ENCODE measurements around the gene HCRTR2.
"Not testable (repeated sequence)": the region's sequence is repeated elsewhere in the genome, so short reads cannot be mapped to it uniquely, and the experiment has no call there.

HCRTR2 gene

GRCh38 chr6:55174211-55175026 lies at the start of gene HCRTR2:
TSS of gene HCRTR2 (plus strand) at chr6:55174515. CDS start at chr6:55174588, 73 bp downstream.
- FAIRE-seq = no peak
- DNase-seq (ENCODE audit: insufficient read length, low spot score) = no peak

- DNase-seq (ENCODE audit: insufficient read length, low spot score) (no peak), FAIRE-seq (no peak)
Observed at GRCh38 chr6:55130806-55131324, 43.5 kb upstream of the HCRTR2 start.

GRCh38 chr6:55131616-55132015 lies 42.7 kb upstream of the HCRTR2 start:
- FAIRE-seq (no peak), DNase-seq (ENCODE audit: insufficient read length, low spot score) (no peak)

DNA sequence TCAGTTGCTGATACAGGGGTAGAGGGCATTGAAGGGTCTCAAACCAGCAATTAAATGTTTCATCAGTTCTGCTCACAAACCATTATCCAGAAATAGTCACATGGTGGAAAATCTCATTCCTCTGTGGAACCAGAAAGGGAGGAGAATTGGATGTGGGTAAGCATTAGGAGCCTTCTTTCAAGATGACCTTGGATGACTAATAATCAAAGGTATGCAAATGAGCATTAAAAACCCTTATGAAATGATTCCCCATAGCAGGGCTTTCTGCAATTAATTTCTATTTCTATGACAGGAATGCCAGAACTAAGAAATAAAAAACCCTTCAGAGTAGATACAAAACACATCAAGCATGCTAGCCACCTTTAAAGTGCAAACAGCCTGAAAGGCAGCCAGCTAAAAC lies 37.4 kb upstream of the HCRTR2 start:
- no peak for DNase-seq (ENCODE audit: insufficient read length, low spot score)

DNA sequence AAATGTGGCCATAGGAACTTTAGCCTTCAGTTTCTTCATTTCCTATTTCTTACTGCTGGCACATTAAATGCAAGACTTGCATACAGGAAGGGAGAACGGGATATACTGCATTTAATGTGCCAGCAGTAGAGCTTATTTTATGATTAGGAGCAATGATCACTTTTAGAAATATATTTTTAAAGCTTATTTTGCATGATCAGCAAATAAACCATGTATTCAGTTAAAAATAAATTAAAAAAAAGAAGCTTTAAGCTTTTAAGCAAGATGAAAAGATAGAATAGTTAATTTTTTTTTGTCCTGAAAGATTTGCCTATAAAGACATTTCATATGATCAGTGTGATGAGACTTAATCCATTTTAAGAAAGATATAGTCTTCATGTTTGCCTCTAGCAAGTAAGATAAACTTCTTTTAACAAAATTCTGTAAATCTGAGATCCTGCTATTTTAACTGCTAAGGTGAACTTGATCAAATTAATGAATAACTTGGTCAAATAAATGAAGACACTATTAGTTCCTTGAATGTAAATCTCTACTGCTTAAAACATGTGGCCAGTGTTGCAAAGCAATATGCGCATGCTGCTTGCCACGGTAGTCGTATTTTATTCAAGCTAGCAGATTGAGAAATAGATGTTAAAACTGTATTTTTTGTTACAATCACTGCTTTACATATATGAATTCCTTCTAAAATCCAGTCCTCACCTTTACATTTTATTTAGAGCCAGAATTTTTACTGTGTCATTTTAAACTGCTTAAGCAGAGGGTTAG lies 36.2 kb upstream of the HCRTR2 start:
- FAIRE-seq (no peak), DNase-seq (ENCODE audit: insufficient read length, low spot score) (no peak)

More for the DNA sequence above, 37.4 kb upstream of the HCRTR2 start:
- no peak for FAIRE-seq

DNA sequence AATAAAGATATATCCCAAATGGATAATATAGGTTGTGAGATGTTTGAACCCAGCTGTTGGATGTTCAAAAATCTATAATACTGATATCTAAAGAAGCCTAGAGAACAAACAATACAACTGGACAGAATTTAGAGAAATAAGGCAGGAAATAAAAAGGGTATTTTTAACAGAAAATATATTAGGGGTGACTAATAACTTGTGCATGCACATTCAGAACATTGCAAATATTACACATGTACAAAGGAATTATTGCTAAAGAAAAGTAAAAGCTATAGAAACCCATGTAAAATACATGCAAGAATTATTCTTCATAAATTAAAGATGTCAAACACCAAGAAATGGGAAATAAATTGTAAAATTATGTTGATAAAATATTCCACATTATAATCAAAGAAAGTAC lies 32.7 kb upstream of the HCRTR2 start:
- DNase-seq (ENCODE audit: insufficient read length, low spot score) (no peak), FAIRE-seq (no peak)

GRCh38 chr6:55142610-55143009 lies 31.7 kb upstream of the HCRTR2 start:
- DNase-seq (ENCODE audit: insufficient read length, low spot score) (no peak), FAIRE-seq (no peak)

DNA sequence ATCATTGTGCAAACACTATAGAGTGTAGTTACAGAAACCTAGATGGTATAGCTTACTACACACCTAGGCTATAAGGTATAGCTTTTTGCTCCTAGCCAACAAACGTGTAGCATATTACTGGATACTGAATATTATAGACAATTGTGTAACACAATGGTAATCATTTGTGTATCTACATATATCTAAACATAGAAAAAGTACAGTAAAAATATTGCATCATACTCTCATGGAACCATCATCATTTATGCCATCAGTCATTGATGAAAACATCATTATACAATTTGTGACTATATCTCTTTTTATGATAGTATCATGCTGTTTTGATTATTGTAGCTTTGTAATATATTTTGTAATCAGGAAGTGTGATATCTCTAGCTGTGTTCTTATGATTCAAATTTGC lies 21.0 kb upstream of the HCRTR2 start:
- FAIRE-seq = no peak
- no peak for DNase-seq (ENCODE audit: insufficient read length, low spot score)

DNA sequence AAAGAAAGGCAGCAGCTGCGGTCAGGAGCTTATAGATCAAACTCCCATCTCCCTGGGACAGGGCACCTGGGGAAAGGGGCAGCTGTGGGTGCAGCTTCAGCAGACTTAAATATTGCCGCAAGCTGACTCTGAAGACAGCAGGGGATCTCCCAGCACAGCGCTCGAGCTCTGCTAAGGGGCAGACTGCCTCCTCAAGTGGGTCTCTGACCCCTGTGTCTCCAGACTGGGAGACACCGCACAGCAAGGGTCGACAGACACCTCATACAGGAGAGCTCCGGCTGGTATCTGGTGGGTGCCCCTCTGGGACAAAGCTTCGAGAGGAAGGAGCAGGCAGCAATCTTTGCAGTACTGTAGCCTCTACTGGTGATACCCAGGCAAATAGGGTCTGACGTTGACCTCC lies 15.5 kb upstream of the HCRTR2 start:
- not testable (repeated sequence) for FAIRE-seq; DNase-seq (ENCODE audit: insufficient read length, low spot score)

GRCh38 chr6:55167860-55168259 lies 6.5 kb upstream of the HCRTR2 start:
- FAIRE-seq = no peak

DNA sequence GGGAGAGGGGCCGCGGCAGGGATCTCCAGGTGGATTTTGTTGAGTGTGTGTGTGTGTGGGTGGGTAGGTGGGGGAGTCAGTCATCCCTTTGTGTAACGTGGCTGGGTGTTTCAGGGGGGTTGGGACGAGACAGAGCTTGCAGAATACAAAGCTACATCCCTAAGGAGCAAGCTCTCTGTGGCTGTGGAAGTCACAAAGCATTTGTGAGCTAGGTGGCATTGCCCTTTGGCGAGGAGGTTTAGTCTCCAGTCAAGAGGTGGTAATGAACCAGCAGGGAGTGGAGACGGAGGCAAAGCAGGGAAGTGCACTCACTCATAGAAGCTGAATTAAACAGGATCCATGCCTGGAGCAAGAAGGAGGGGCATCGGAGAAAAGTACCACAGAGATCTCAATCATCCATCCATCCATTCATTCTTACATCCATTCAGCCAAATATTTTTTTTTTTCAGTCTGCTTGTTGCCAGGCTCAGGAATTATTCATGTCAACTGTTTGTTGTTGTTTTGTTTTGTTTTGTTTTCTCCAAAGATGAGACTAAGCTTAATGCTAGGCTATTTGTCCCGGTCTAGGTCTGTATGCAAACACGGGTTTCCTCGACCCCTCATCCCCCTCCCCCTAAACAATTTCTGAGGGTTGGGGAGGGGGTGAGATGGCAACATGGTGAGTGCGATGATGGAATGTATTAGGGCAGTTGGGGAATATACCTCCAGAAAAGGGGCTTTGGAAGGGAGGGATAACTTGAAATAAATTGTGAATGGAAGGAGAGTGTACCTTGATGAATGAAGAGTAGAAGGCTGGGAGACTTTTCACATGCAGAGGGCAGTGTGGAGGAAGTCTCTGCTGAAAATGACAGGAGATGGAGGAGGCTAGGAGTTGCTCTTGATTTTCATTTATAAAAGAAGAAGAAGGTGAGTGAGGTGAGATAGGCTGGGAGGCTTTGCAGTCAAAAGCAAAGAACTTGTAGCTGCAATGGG lies 1.0 kb downstream of the HCRTR2 start:
- DNase-seq (ENCODE audit: insufficient read length, low spot score) (no peak), FAIRE-seq (peak; percentile 68)

More at GRCh38 chr6:55167860-55168259, 6.5 kb upstream of the HCRTR2 start:
- no peak for DNase-seq (ENCODE audit: insufficient read length, low spot score)

DNA sequence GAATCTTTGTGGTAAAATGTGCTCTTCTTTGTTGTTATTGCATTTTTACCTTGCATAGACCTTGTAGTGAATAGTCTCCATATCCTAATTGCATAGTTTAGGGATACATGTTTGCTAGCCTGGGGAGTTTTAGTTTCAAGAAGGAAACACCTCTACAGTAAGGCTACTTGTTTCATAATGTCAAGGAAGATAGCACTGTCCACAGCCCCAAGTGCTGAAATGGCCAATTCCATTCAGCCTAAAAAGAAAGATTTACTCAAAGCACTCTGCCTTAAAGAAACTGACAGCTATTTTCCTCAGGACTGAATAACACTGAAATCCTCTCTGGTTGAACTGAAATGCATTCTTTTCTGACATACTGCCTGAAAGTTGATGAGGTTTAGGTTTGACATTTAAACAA lies 2.6 kb downstream of the HCRTR2 start:
- peak; percentile 13 for FAIRE-seq
- DNase-seq (ENCODE audit: insufficient read length, low spot score) = no peak

DNA sequence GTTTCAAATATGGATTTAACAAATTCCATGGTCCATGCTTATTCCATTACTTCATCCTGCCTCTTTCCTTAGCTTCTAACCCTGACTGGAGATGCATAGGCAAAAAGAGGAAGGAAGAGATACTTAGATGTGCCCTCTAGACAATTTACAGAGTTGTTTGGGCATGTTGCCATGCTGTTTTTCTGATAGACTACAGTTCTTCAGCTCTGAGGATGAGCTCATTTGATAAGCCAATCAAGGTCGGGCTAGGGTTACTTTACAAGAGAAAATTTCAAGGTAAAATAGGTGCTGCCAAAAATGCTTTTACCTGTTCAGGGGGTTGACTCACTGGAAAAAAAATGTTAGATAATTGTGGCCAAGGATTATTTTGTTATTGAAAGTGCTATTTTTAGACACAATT lies 5.9 kb downstream of the HCRTR2 start:
- DNase-seq (ENCODE audit: insufficient read length, low spot score) (no peak), FAIRE-seq (no peak)

- DNase-seq (ENCODE audit: insufficient read length, low spot score) = no peak
- no peak for FAIRE-seq
Observed at GRCh38 chr6:55182016-55182650, 7.8 kb downstream of the HCRTR2 start.

DNA sequence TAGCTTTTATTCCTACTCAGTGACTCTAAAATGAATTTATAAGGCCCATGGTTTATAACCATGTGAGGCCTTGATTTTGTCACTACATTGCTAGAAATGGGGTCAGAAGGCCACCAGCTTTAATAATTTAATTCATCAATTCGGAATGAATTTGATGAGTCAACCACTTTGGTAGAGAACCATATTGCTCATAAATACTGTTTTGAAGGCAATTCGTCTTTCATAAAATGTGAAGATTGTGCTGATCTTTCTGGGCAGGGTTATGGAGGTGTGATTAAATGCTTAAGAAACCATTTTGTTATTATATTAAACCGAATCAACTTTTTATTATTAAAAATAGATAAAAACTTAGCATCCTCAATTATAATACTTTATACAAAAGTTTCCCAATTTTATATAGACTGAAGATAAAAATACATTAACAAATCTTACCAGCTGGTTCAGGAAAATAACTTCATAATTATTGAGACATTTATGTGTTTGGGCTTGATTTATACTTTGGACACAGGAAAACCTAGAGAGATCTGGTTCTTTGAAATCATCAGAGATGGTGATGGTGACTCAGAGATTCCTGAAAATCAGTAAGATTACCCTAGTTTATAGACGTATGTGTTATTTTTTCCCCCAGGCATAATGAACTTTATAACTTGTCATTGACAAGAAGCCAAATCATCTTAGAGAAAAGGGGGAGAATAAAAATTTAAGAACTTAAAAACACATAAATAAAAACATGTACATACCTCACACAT lies 10.6 kb downstream of the HCRTR2 start:
- FAIRE-seq (no peak), DNase-seq (ENCODE audit: insufficient read length, low spot score) (no peak)

- no peak for DNase-seq (ENCODE audit: insufficient read length, low spot score)
Observed at GRCh38 chr6:55198715-55199114, 24.4 kb downstream of the HCRTR2 start.

GRCh38 chr6:55199239-55199638 lies 24.9 kb downstream of the HCRTR2 start:
- DNase-seq (ENCODE audit: insufficient read length, low spot score) (no peak), FAIRE-seq (no peak)

More at GRCh38 chr6:55198715-55199114, 24.4 kb downstream of the HCRTR2 start:
- no peak for FAIRE-seq

- DNase-seq (ENCODE audit: insufficient read length, low spot score) = no peak
- no peak for FAIRE-seq
Observed at GRCh38 chr6:55208478-55209458, 34.5 kb downstream of the HCRTR2 start.

All from HTR-8/SVneo (cell line).